GM19395 (cell line): ENCODE results near the gene AFF1.

ENCODE experiments used
- ATAC-seq: cut with Tn5 transposase; IDR thresholded peaks from one replicate; pipeline ENCODE4 v1.9.1; 2021; ENCODE audit warnings: mild to moderate bottlenecking, moderate library complexity; ENCODE audit not compliant: unreplicated experiment

The AFF1 gene

GRCh38 chr4:86921608-86922252, 13.1 kb upstream of the AFF1 start:
- ATAC-seq, result no peak

GRCh38 chr4:86924811-86925210, 10.0 kb upstream of the AFF1 start:
- no peak for ATAC-seq

DNA sequence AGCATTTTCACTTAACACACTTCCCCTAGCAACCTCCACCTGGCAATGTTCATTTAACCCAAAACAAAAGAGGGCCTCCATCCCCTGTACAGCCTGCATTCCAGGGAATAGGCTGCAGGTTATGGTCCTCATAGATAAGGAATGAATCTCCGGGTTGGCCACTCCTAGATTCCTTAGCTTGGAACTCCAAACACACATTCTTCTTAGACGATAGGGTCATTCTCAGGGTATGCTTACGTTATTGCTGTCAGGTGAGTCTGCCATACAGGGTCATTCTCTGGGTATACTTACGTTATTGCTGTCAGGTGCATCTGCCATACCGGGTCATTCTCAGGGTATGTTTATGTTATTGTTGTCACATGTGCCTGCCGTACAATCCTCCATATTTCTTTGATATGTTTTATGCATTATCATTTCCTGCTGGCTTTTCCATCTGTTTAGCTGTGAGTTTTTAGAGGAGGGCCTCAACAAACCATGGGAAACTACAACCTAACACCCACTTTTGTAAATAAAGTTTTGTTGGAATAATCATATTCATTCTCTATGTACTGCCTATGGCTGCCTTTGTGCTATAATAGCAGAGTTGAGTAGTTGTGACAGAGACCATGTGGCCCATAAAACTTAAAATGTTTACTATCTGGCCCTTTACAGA, 8.2 kb upstream of the AFF1 start:
- ATAC-seq, result no peak

GRCh38 chr4:86927843-86928395, 6.9 kb upstream of the AFF1 start:
- no peak for ATAC-seq

- ATAC-seq, result peak; percentile 46
Observed at GRCh38 chr4:86928400-86929255, 6.2 kb upstream of the AFF1 start.

- ATAC-seq, result peak; percentile 1
Observed at GRCh38 chr4:86934147-86934770, 552 bp upstream of the AFF1 start.

GRCh38 chr4:86935566-86935852, 698 bp downstream of the AFF1 start:
- no peak for ATAC-seq

DNA sequence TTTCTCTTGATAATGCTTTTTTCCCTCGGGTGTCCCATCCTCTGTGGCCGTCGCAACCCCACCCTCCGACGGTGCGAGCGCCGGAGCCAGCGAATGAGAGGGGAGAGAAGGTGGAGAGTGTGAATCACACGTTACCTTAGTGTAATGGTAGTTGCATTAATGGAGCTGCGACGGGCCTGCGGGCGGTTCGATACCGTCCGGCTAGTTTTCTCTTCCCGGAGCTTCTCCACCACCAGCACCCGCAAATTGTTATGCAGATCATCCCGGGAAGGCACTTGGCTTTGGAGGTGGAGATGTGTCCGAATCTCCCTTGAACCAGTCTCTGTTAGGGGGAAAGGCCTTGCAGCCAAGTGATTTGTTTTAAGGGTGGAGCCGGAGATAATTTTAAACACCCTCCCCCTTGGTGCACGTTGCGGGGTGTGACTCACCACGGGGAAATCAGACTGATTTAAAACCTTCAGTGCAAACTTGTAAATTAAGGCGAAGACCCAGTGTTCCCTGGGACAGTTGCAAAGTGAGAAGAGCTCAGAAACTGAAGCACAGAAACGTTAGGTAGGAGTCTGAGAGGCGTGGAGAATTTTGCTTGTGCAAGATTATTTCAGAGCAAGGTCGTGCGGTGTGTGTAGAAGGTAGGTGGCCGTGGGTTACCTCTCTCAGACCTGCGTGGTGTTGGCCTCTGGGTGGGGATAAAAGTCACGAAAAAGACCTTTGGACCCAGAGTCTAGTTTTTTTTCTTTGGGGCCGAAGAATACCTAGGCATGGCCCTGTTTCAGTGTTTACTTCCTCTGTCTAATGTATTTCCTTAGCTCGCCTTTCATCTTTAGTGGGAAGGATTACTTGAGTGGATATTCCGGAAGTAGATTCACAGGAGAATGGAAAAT, 1.3 kb downstream of the AFF1 start:
- ATAC-seq, result peak; percentile 36

DNA sequence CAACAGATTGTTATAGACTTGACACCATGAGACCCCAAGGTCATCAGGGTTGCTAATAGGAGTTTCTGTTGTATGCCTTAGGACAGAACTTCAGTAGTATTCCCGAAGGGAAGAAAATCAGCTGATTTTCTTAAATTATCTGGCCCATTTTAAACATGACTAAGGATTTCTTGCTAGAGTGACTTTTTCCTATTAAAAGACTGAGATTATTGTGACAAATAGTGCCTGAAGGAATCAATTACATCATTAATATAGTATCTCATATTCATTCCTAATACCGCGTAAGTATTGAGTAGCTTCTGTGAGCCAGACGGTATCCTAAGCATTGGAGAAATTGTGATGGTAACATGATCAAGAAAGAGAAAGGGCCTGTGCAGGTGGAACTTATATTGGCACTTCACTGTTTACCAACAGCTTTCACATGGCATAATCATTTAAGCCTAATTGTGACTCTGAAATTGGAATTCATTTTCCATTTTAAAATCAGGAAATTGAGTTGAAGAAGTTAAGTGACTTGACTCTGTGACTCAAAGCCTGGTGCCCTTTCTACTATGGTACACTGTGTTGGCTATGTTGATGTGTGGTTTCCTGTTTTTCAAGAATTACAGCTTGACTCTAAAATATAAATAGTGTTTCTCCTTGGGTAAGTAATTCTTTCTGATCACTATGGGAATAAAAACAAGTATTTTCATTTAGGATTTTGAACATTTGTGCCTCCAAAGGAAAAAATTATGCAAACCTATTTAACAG, 4.1 kb downstream of the AFF1 start:
- ATAC-seq, result no peak

DNA sequence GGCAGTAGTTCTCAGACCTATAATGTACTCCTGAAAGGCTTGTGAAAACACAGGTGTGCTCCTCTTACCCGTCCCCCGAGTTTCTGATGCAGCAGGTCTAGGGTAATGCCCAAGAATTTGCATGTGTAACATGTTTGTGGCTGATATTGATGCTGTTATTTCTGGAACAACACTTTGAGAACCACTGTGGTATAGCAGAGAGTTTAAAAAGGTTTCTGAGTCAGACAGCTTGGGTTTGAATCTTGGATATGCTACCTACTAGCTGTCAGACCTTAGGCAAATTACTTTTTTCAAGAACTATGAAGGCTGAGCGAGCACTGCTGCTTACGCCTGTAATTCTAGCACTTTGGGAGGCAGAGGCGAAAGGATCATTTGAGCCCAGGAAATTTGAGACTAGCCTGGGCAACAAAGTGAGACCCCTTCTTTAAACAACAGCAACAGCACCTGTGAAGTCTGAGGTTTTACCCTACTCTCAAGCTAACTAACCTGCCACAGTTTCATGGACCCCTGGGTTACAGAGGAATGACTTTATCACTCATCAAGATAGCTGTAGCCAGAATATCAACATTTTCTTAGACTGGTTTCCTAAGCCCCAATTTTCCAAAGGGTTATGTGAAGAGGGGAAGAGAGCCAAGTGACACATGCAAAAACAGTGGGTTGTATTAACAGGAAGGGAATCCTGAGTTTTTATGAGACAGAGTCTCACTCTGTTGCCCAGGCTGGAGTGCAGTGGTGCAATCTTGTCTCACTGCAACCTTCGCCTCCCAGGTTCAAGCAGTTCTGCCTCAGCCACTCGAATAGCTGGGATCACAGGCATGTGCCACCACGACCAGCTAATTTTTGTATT, 5.1 kb downstream of the AFF1 start:
- ATAC-seq, result peak; percentile 66

DNA sequence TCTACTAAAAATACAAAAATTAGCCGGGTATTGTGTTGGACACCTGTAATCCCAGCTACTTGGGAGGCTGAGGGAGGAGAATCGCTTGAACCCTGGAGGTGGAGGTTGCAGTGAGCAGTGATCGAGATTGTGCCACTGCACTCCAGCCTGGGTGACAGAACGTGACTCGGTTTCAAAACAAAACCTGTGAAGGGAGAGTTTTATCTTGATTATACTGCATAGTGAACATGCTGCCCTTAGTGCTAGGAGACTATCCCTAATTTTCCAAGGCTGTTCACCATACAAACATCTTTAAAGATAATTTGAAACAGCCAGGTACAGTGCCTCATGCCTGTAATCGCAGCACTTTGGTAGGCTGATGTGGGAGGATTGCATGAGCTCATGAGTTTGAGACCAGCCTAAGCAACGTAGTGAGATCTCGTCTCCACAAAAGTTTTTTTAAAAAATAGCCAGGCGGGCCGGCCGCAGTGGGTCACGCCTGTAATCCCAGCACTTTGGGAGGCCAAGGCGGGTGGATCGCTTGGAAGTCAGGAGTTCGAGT, 6.2 kb downstream of the AFF1 start:
- ATAC-seq, result no peak

DNA sequence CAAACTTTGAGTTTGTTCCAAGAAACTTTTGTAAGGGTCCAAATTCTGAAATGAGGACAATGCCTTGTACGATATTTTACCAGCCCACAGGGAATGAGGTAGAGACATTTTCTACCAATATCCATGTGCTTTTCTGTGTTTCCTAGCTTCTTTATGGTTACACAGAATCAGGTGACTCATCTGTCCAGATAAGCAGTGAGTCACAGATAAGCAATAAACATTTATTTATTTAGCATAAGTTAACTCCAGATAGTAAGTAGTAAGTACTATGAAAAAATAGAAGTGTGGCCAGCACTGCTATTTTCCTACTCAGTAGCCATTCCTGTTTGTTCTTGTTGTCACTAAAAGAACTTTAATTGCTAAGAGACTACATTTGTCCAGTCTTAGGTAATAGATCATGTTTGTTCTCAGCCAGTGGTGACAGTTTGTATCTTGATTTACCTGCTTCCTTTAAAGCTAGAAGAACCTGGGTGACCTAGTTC, 7.4 kb downstream of the AFF1 start:
- ATAC-seq, result no peak

GRCh38 chr4:86944964-86945781, 10.4 kb downstream of the AFF1 start:
- ATAC-seq, result no peak

DNA sequence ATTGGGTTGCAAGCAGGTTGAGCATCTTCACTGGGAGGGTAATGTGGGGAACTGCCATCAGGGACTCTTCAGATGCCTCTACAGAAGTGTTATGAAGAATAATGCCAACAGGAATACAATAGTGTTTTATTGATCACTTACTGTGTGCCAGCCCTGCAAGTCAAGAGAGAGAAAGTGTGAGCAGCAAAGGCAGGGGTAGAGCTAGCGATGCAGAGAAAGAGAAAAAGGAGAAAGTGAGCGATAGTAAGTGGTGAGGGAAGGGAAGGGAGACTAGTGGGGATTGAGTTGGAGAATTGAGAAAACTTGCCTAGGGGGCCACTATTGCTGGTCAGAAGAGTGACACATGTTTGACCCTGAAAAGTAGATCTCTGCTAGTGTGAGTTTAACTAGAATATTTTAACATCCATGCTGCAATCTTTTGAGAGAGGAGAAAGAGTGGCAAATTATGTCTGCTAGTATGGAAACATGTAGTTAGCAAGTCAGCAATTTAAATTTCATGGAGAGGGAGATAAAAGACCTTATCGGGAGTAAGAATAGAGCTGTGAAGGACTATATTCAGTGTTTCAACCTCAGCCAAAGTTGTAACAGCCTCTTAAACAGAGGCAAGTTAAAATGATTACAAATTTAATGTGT, 12.2 kb downstream of the AFF1 start:
- no peak for ATAC-seq

- ATAC-seq, result no peak
Observed at GRCh38 chr4:86947501-86948120, 12.8 kb downstream of the AFF1 start.

DNA sequence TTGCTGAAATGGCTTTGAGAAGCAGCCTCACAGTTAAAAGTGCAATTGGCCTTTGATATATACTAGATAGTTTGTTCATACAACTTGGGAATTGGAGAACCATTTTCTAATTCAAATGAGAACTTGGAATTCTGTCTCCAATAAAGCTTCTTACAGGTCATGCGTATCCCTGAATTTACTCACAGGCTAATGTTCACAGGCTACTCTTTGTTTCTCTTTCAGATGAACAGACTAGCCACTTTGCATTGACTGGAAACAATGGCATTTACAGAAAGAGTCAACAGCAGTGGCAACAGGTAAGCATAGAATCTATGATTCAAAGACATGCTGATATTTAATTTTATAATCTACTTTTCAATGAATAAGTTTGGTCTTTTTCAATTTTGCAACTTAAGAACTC, 13.5 kb downstream of the AFF1 start:
- ATAC-seq, result no peak
